ENCODE measurements around the gene USO1. TPM values are rescaled to one million over a fixed set of nuclear protein-coding genes. Genes with fewer than 3 reads are reported as not detected.

USO1 gene
- total and polyA plus RNA-seq, 2 of the 8 experiments (the other 6 are each of a cell fraction or from before 2014, with no cell fraction given): 57.3 to 198 TPM

DNA sequence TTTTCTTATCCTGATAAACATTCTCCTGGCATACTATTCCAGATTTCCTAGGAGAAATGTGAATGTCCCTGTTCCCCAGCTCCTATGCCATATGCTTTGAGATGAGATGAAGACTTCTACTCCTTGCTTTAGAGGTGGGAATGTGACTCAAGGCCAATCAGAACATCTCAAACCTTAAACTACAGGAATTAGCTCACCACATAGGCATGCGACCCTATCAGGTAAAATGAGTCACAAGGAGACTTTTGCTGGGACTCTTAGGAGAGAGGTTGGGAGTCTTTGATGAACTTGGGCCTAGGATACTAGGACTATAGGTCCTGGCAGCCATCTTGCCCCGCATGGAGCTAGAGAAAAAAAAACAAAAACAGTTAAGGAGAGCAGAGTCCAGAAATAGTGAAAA is 5.8 kb upstream of the USO1 start (continued):
- no peak for TF ChIP-seq MAX (IDR thresholded peaks at IDR 0.05)
